Measurements from ENCODE around the gene MYRIP.

MYRIP gene

DNA sequence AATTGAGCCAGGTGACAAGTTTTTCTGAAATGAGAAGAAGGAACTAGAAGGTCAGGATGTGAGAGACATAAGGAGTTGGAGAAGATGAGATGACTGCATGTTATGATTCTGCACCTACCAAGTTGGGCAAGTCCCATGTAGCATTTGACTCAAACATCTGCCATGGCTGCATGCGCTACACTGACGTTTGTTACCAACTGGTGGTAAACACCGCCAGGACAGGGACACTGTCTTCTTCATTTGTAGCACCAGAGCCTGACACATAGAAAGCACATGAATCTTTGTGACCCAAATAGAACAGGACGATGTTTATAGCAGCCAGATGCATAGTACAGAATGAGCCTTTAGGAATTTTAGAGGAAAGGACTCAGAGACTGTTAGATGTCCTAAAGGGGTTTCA, 236.7 kb downstream of the MYRIP start:
- no peak for DNase-seq (ENCODE audit: low read depth)
- no peak overlapping the region for H3K4me3 ChIP-seq (ENCODE audit: low read depth, low read length)
- TF ChIP-seq POLR2A (IDR thresholded peaks at IDR 0.05; ENCODE audit: extremely low read depth, insufficient read length) (no peak), MYC (IDR thresholded peaks at IDR 0.05; ENCODE audit: low read depth, low read length) (no peak)
- TF ChIP-seq, protein P1, sequence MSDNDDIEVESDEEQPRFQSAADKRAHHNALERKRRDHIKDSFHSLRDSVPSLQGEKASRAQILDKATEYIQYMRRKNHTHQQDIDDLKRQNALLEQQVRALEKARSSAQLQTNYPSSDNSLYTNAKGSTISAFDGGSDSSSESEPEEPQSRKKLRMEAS (IDR thresholded peaks at IDR 0.05; ENCODE audit: low read depth, low read length), result no peak
- TF ChIP-seq, protein P2, sequence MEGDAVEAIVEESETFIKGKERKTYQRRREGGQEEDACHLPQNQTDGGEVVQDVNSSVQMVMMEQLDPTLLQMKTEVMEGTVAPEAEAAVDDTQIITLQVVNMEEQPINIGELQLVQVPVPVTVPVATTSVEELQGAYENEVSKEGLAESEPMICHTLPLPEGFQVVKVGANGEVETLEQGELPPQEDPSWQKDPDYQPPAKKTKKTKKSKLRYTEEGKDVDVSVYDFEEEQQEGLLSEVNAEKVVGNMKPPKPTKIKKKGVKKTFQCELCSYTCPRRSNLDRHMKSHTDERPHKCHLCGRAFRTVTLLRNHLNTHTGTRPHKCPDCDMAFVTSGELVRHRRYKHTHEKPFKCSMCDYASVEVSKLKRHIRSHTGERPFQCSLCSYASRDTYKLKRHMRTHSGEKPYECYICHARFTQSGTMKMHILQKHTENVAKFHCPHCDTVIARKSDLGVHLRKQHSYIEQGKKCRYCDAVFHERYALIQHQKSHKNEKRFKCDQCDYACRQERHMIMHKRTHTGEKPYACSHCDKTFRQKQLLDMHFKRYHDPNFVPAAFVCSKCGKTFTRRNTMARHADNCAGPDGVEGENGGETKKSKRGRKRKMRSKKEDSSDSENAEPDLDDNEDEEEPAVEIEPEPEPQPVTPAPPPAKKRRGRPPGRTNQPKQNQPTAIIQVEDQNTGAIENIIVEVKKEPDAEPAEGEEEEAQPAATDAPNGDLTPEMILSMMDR (IDR thresholded peaks at IDR 0.05; ENCODE audit: low read depth, low read length), result no peak

DNA sequence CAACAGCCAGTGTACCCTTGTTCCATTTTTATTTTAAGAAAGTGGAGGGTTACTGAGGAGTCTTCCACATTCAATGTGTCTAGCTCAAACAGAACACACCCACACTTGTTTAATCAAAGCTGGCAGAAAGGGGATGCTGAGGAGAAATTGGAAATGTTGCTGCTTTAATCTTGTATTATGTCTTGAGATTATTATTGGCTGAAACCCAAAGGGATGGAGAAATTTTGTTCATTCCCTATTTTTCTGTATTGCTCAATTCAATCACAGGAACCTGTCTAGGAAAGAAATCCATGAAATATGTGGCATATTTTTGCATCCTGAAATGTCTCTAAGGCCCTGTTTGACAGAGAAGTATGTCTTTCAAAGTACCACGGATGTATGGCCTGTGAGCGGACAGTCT, 238.0 kb downstream of the MYRIP start:
- DNase-seq (ENCODE audit: low read depth), result no peak
- H3K4me3 ChIP-seq (ENCODE audit: low read depth, low read length), result no peak overlapping the region
- TF ChIP-seq, protein P2 (IDR thresholded peaks at IDR 0.05; ENCODE audit: low read depth, low read length), result no peak
- TF ChIP-seq, protein P1 (IDR thresholded peaks at IDR 0.05; ENCODE audit: low read depth, low read length), result no peak
- no peak for TF ChIP-seq POLR2A (IDR thresholded peaks at IDR 0.05; ENCODE audit: extremely low read depth, insufficient read length)
- TF ChIP-seq MYC (IDR thresholded peaks at IDR 0.05; ENCODE audit: low read depth, low read length), result no peak

DNA sequence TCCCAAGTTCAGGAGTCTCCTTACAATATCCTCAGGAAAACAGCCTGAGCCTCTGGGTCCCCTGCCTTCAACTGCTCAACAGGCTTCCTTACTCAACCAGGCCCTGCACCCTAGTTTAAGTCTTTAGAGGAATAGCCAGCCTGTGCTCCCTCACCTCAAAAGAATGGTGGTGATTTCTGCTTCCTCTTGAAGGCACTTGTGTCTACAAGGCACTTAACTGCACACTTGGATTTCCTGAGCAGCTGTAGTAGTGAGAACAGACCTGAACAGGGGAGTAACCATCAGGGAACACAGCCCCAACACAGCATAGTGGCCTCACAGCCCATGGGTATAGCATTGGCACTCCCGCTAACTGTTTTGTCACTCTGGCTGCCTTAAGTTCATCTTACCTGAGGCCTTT, 244.3 kb downstream of the MYRIP start:
- H3K4me3 ChIP-seq (ENCODE audit: low read depth, low read length), result no peak overlapping the region
- no peak for DNase-seq (ENCODE audit: low read depth)
- TF ChIP-seq POLR2A (IDR thresholded peaks at IDR 0.05; ENCODE audit: extremely low read depth, insufficient read length), result no peak
- TF ChIP-seq, protein P2 (IDR thresholded peaks at IDR 0.05; ENCODE audit: low read depth, low read length), result no peak
- TF ChIP-seq, protein P1 (IDR thresholded peaks at IDR 0.05; ENCODE audit: low read depth, low read length), result no peak
- TF ChIP-seq MYC (IDR thresholded peaks at IDR 0.05; ENCODE audit: low read depth, low read length), result no peak

DNA sequence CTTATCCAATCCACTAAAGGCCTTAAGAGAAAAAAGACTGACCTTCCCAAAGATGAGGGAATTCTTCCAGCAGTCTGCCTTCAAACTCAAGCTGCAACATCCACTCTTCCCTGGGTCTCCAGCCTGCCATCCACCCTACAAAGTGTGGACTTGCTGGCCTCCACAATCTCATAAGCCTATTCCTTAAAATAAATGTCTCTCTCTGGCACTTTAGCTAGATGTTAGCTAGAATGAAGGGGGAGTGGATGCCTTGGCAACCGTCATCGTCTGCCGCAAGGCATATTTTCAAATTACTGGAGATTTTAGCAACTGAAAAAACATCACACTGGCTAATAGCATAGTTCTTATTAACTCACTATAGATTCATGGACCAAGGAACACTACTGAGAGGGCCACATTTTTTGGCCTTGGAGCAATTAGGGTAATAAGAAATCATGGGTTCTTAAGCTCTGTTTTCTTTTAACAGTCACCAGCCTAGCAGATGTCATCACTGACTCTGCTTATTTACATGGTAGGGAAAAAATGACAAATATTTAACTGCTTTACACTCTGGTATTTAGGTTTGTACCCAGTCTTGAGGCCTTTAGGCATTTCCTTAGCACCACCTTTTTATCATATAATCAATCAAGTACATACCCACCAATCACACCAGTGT, 245.3 kb downstream of the MYRIP start:
- DNase-seq (ENCODE audit: low read depth), result no peak
- no peak overlapping the region for H3K4me3 ChIP-seq (ENCODE audit: low read depth, low read length)
- TF ChIP-seq POLR2A (IDR thresholded peaks at IDR 0.05; ENCODE audit: extremely low read depth, insufficient read length) (no peak), MYC (IDR thresholded peaks at IDR 0.05; ENCODE audit: low read depth, low read length) (no peak)
- TF ChIP-seq, protein P1 (IDR thresholded peaks at IDR 0.05; ENCODE audit: low read depth, low read length), result no peak
- TF ChIP-seq, protein P2 (IDR thresholded peaks at IDR 0.05; ENCODE audit: low read depth, low read length), result no peak

DNA sequence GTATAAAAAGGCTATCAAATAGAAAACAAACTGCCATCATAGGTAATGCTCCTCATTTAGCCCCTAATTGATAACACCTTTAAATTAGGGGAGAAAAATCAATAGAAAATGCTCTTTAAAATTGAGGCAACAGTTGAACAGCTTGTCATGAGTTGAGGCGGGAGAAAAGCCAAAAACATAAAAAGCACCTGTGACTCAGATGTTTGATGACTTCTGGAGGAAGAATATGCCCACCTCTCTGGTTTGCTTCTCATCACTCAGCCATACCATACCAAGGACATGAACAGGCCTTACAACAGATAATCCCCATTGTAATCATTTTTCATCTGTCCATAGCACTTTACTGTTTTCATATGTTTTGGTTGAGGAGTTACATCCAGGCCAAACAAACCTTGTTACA, 246.0 kb downstream of the MYRIP start:
- DNase-seq (ENCODE audit: low read depth), result no peak
- TF ChIP-seq MYC (IDR thresholded peaks at IDR 0.05; ENCODE audit: low read depth, low read length) (no peak), POLR2A (IDR thresholded peaks at IDR 0.05; ENCODE audit: extremely low read depth, insufficient read length) (no peak)
- TF ChIP-seq, protein P2 (IDR thresholded peaks at IDR 0.05; ENCODE audit: low read depth, low read length), result no peak
- TF ChIP-seq, protein P1 (IDR thresholded peaks at IDR 0.05; ENCODE audit: low read depth, low read length), result no peak
- H3K4me3 ChIP-seq (ENCODE audit: low read depth, low read length), result no peak overlapping the region
